GM12878 (cell line): ENCODE data around the gene GRXCR2. TPM values are rescaled to one million over a fixed set of nuclear protein-coding genes. Genes with fewer than 3 reads are reported as not detected.

Experiments
- ATAC-seq: fragments of 200-7000 bp; cut with Tn5 transposase; 3 replicates; pipeline ENCODE4 v1.9.1; 2020; ENCODE audit warnings: mild to moderate bottlenecking, moderate library complexity
- BruUV-seq: library from RNA; stranded (reverse); fragments of 400-500 nt; replicated peaks from 2 replicates; lab custom pipeline; 2021; lab: Mats Ljungman, UMichigan
- CTCF ChIA-PET: fragments of 300-600 bp; sonication (Branson Sonifier 250); formaldehyde crosslinking; extraction: SDS; loops from one replicate; lab custom pipeline; 2021; ENCODE audit warnings: inconsistent platforms; lab: Yijun Ruan, JAX
- POLR2A ChIA-PET: fragments of 350-600 bp; formaldehyde crosslinking; extraction: SDS; loops from one replicate; lab custom pipeline; 2021; ENCODE audit warnings: inconsistent platforms; lab: Charles Lee
- RAD21 ChIA-PET: fragments of 300-600 bp; sonication (Branson Sonifier 250); formaldehyde crosslinking; loops from one replicate; lab custom pipeline; 2023; ENCODE audit warnings: antibody characterized with exemption; ENCODE audit not compliant: unreplicated experiment; lab: Charles Lee
- SMC1A ChIA-PET: fragments of 300-600 bp; sonication (Branson Sonifier 250); formaldehyde crosslinking; loops from one replicate; lab custom pipeline; 2023; ENCODE audit not compliant: unreplicated experiment, uncharacterized antibody; lab: Charles Lee
- DNase-seq: peaks from one replicate; pipeline ENCODE4 v3.0.0-alpha.2; 2011; ENCODE audit warnings: low read depth, low spot score
- FAIRE-seq: peaks from 3 replicates; lab custom pipeline; 2011; peaks lifted over from hg19 to GRCh38; lab: Jason Lieb, UNC
- H2AFZ ChIP-seq: 2 replicates; pipeline ENCODE4 v1.6.0; 2011; ENCODE audit warnings: low read depth, low read length, control low read depth; ENCODE audit not compliant: control insufficient read depth
- H3K27ac ChIP-seq: 2 replicates; pipeline ENCODE4 v1.5.1; 2011; ENCODE audit warnings: control low read depth; ENCODE audit not compliant: control insufficient read depth, insufficient read depth
- H3K27me3 ChIP-seq, 2 experiments: replicated peaks in 1 of 2; 2 replicates each; pipeline versions ENCODE4 v1.6.0 to v1.6.1; 2011; ENCODE audit warnings: low read length in 1 of 2; ENCODE audit not compliant: control insufficient read depth in 2 of 2, insufficient read depth in 2 of 2
- H3K36me3 ChIP-seq, 2 experiments: 2 replicates each; pipeline ENCODE4 v1.5.1; 2011; ENCODE audit warnings: low read length in 1 of 2; ENCODE audit not compliant: control insufficient read depth in 2 of 2, insufficient read depth in 2 of 2
- H3K4me1 ChIP-seq: 2 replicates; pipeline ENCODE4 v1.6.1; 2011; ENCODE audit warnings: mild to moderate bottlenecking, low read length, moderate library complexity, mixed read lengths; ENCODE audit not compliant: control insufficient read depth, insufficient read depth
- H3K4me2 ChIP-seq: 2 replicates; pipeline ENCODE4 v1.6.0; 2011; ENCODE audit warnings: control low read depth; ENCODE audit not compliant: control insufficient read depth, insufficient read depth
- H3K4me3 ChIP-seq: fragments of 200-600 bp; sonication (generic); 2 replicates; pipeline ENCODE4 v1.5.1; 2016
- H3K79me2 ChIP-seq: 2 replicates; pipeline ENCODE4 v1.6.0; 2011; ENCODE audit warnings: low read length; ENCODE audit not compliant: control insufficient read depth, insufficient read depth
- H3K9ac ChIP-seq: 2 replicates; pipeline ENCODE4 v1.8.0; 2011; ENCODE audit warnings: low read length, control low read depth, mixed read lengths; ENCODE audit not compliant: control insufficient read depth, insufficient read depth
- H3K9me3 ChIP-seq: replicated peaks from 3 replicates; pipeline ENCODE4 v1.5.1; 2011; ENCODE audit warnings: mild to moderate bottlenecking, low read length; ENCODE audit not compliant: control insufficient read depth, insufficient read depth
- H4K20me1 ChIP-seq: 2 replicates; pipeline ENCODE4 v1.6.0; 2011; ENCODE audit not compliant: control insufficient read depth, insufficient read depth
- CREM ChIP-seq: IDR thresholded peaks from 2 replicates; pipeline ENCODE4 v1.6.1; 2014; ENCODE audit warnings: antibody characterized with exemption, low read depth
- EP300 ChIP-seq, 2 experiments: fragments of 150-350 bp in 1 of 2; IDR thresholded peaks; 2 replicates each; pipeline ENCODE4 v1.6.1; 2011 to 2012; ENCODE audit warnings: low read depth in 2 of 2, low read length in 2 of 2, borderline replicate concordance in 1 of 2, improper control_type of control experiment in 1 of 2, inconsistent platforms in 1 of 2; ENCODE audit not compliant: control insufficient read depth in 1 of 2
- GATAD2B ChIP-seq: fragments of 450-650 bp; conservative IDR thresholded peaks from 2 replicates; pipeline ENCODE4 v1.6.1; 2017; ENCODE audit warnings: low read depth, mild to moderate bottlenecking, moderate library complexity
- KAT2A ChIP-seq: conservative IDR thresholded peaks from 2 replicates; pipeline ENCODE4 v1.6.1; 2011; ENCODE audit warnings: low read depth, low read length; ENCODE audit not compliant: control insufficient read depth
- RAD21 ChIP-seq: IDR thresholded peaks from 2 replicates; pipeline ENCODE4 v1.6.1; 2011; ENCODE audit warnings: mild to moderate bottlenecking, low read depth, low read length, moderate library complexity; ENCODE audit not compliant: insufficient read depth
- WGBS: methylation state at CpG from one replicate; pipeline ENCODE4 v1.1.6; 2016; ENCODE audit warnings: low lambda C conversion rate; ENCODE audit not compliant: insufficient replicate concordance, insufficient coverage; ENCODE audit errors: missing lambda C conversion rate; 5-methylcytosine and 5-hydroxymethylcytosine counted together
- in situ Hi-C: fragments of 300-500 bp; cut with MboI; formaldehyde crosslinking; loops from 9 replicates; pipeline ENCODE4 v1.14.3; 2018; ENCODE audit warnings: mixed read lengths
- intact Hi-C: fragments of 100-400 bp; cut with micrococcal nuclease; formaldehyde crosslinking; loops from one replicate; pipeline ENCODE4 v1.14.2; 2022; ENCODE audit not compliant: unreplicated experiment
- polyA plus RNA-seq, 11 experiments: library from polyadenylated mRNA; depleted of rRNA in 4 of 11; unstranded in 6 of 11; stranded (reverse) in 5 of 11; fragments of >200 nt; fragmentation: Nextera tagmentation in 4 of 11; fragmentation: Illumina TruSeq in 1 of 11; extraction: Ambion mirVana in 4 of 11; extraction: Trizol in 1 of 11; gene quantifications; 1 replicate in 1 of 11; 2 replicates in 10 of 11; pipeline versions ENCODE4 v1.2.1 to v1.2.3, GENCODE V29; 2011 to 2016; ENCODE audit warnings: inconsistent platforms in 2 of 11, missing spikeins in 2 of 11, low read depth in 1 of 11
- total RNA-seq, 4 experiments: library from RNA; depleted of rRNA in 3 of 4; stranded (reverse); fragments of >200 nt in 3 of 4; fragmentation: Illumina TruSeq in 1 of 4; extraction: Trizol in 1 of 4; gene quantifications; 2 replicates each; pipeline versions ENCODE4 v1.2.1 to v1.2.3, GENCODE V29; 2013 to 2021
- TF ChIP-seq, protein P1 (sequence below), 3 experiments: IDR thresholded peaks in 2 of 3; conservative IDR thresholded peaks in 1 of 3; 2 replicates each; pipeline ENCODE4 v1.5.1; 2011; ENCODE audit warnings: low read depth in 3 of 3, low read length in 3 of 3, mild to moderate bottlenecking in 3 of 3, control low read depth in 2 of 3, moderate library complexity in 2 of 3, inconsistent platforms in 1 of 3, mixed read lengths in 1 of 3; ENCODE audit not compliant: control insufficient read depth in 2 of 3, insufficient read depth in 1 of 3; ENCODE audit errors: extremely low read depth in 1 of 3

GRXCR2 gene
- total and polyA plus RNA-seq, 10 of the 15 experiments (the other 5 are each of a cell fraction or from before 2014, with no cell fraction given), result not detected

- no peak overlapping the region for H3K9ac ChIP-seq
- H3K4me3 ChIP-seq, result no peak overlapping the region
- ATAC-seq (no peak), FAIRE-seq (no peak), DNase-seq (no peak)
- ChIA-PET POLR2A (no interaction called here), SMC1A (no interaction called here), RAD21 (no interaction called here), CTCF (interaction anchor here (1.1 kb wide), 1 partner anchor 19 kb away, joined by 3 read pairs; no protein-coding TSS in a partner anchor)
- intact Hi-C loops, result no loop called here
- no peak overlapping the region for H2AFZ ChIP-seq
- no TSS peak for BruUV-seq
- no peaks in the 10 kb centered on the region for H4K20me1 ChIP-seq
- WGBS, result 31% methylated on average over 2 of the region's 2 CpGs
- in situ Hi-C loops, result no loop called here
- H3K79me2 ChIP-seq, result no peaks in the 10 kb centered on the region
- no peak for TF ChIP-seq KAT2A
- TF ChIP-seq GATAD2B, result no peak
- no peak for TF ChIP-seq EP300 (IDR thresholded peaks at IDR 0.05; ENCODE audit: borderline replicate concordance in 1 of 2, control insufficient read depth in 1 of 2, low read depth in 2 of 2, low read length in 2 of 2)
- H3K27me3 ChIP-seq, result no peaks in the 10 kb centered on the region
- no peaks in the 10 kb centered on the region for H3K4me1 ChIP-seq
- no peak overlapping the region for H3K27ac ChIP-seq
- H3K9me3 ChIP-seq, result no peaks in the 10 kb centered on the region
- no peak overlapping the region for H3K4me2 ChIP-seq
- H3K36me3 ChIP-seq, result no peaks in the 10 kb centered on the region
Measured at GRCh38 chr5:145889611-145890010, 16.8 kb upstream of the GRXCR2 start.

GRCh38 chr5:145887976-145888574 lies 15.3 kb upstream of the GRXCR2 start:
- Histone ChIP-seq H2AFZ (no peak overlapping the region), H3K79me2 (no peaks in the 10 kb centered on the region), H3K27ac (no peak overlapping the region)
- 67% methylated on average over 5 of the region's 5 CpGs for WGBS
- TF ChIP-seq CREM (no peak), RAD21 (0 out of 2 replicates have a peak, but pooled peaks have one; percentile 18)
- TF ChIP-seq, protein P1, sequence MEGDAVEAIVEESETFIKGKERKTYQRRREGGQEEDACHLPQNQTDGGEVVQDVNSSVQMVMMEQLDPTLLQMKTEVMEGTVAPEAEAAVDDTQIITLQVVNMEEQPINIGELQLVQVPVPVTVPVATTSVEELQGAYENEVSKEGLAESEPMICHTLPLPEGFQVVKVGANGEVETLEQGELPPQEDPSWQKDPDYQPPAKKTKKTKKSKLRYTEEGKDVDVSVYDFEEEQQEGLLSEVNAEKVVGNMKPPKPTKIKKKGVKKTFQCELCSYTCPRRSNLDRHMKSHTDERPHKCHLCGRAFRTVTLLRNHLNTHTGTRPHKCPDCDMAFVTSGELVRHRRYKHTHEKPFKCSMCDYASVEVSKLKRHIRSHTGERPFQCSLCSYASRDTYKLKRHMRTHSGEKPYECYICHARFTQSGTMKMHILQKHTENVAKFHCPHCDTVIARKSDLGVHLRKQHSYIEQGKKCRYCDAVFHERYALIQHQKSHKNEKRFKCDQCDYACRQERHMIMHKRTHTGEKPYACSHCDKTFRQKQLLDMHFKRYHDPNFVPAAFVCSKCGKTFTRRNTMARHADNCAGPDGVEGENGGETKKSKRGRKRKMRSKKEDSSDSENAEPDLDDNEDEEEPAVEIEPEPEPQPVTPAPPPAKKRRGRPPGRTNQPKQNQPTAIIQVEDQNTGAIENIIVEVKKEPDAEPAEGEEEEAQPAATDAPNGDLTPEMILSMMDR (IDR thresholded peaks at IDR 0.05 in 2 of 3, conservative IDR thresholded peaks at IDR 0.05 in 1 of 3; ENCODE audit: control insufficient read depth in 2 of 3, extremely low read depth in 1 of 3, insufficient read depth in 1 of 3, low read depth in 3 of 3, low read length in 3 of 3), result peak; percentile 32 to 54 (median 36); a peak in 5 of 6 replicates
- TF ChIP-seq, all 136 proteins: peak for 2
- Histone ChIP-seq H3K9ac (no peak overlapping the region), H3K36me3 (no peaks in the 10 kb centered on the region), H3K4me1 (no peaks in the 10 kb centered on the region), H3K4me3 (no peak overlapping the region), H3K4me2 (no peak overlapping the region), H4K20me1 (no peaks in the 10 kb centered on the region), H3K27me3 (no peaks in the 10 kb centered on the region), H3K9me3 (no peaks in the 10 kb centered on the region)
- SMC1A ChIA-PET, result interaction anchor here (1.4 kb wide), 1 partner anchor 25 kb away, joined by 3 read pairs; no protein-coding TSS in a partner anchor
- CTCF ChIA-PET, result interaction anchor here (1.0 kb wide), 2 partner anchors 18 to 1684 kb away, joined by 3 to 4 read pairs; no protein-coding TSS in a partner anchor
- DNase-seq, result no peak
- RAD21 ChIA-PET, result no interaction called here
- ATAC-seq, result peak; percentile 73
- no peak for FAIRE-seq
- BruUV-seq, result no TSS peak
- POLR2A ChIA-PET, result no interaction called here
- in situ Hi-C loops, result no loop called here
- intact Hi-C loops, result no loop called here
